ENCODE measurements around the gene SMIM35. TPM values are rescaled to one million over a fixed set of nuclear protein-coding genes. Genes with fewer than 3 reads are reported as not detected.

The SMIM35 gene
- total and polyA plus RNA-seq, 2 donors (not counting 3 experiments of a cell fraction or from before 2014, with no cell fraction given), result not detected

GRCh38 chr11:118079491-118079890, 7.3 kb downstream of the SMIM35 start:
- Histone ChIP-seq H3K27me3 (ENCODE audit: control insufficient read depth in 2 of 2, insufficient read depth in 2 of 2, low read length in 2 of 2) (peaks cover 3 to 4% of the 10 kb centered on the region in 2 experiments), H3K9me3 (replicated peaks; ENCODE audit: control insufficient read depth, insufficient read depth, low read length) (no peaks in the 10 kb centered on the region), H3K36me3 (ENCODE audit: control insufficient read depth in 2 of 2, extremely low read depth in 1 of 2, insufficient read depth in 2 of 2, low read length in 2 of 2) (no peaks in the 10 kb centered on the region), H3K4me1 (ENCODE audit: control insufficient read depth, extremely low read depth, insufficient read depth, low read length) (no peaks in the 10 kb centered on the region), H3K4me3 (replicated peaks in 1 of 3; ENCODE audit: insufficient read depth in 1 of 3, low read depth in 1 of 3, low read length in 3 of 3) (no peak overlapping the region), H3K9ac (replicated peaks; ENCODE audit: extremely low read depth, insufficient read depth, low read length) (no peak overlapping the region), H4K20me1 (replicated peaks; ENCODE audit: control insufficient read depth, extremely low read depth, insufficient read depth, low read length) (no peaks in the 10 kb centered on the region), H3K79me2 (ENCODE audit: control insufficient read depth, insufficient read depth, low read length) (no peaks in the 10 kb centered on the region), H2AFZ (ENCODE audit: low read depth, low read length) (no peak overlapping the region), H3K4me2 (ENCODE audit: insufficient read depth, low read length) (no peak overlapping the region), H3K9me1 (replicated peaks; ENCODE audit: control insufficient read depth, extremely low read depth, insufficient read depth, low read length) (no peaks in the 10 kb centered on the region), H3K27ac (ENCODE audit: insufficient read depth, low read depth, low read length) (no peak overlapping the region)
- BruUV-seq (replicated peaks), result no TSS peak
- FAIRE-seq (no peak), DNase-seq (ENCODE audit: low read depth, low spot score) (no peak)
- CTCF ChIA-PET, result interaction anchor here (0.8 to 1.9 kb wide), 4 partner anchors 11 to 272 kb away, joined by 3 to 8 read pairs (median 4); no protein-coding TSS in a partner anchor
- dilution Hi-C loops (cut with MboI; ENCODE audit: extremely low pct_ligation_motif_present, low sequenced_read_pairs), result no loop called here
- POLR2A ChIA-PET, result no interaction called here
- no peak for TF ChIP-seq POLR2AphosphoS5 (IDR thresholded peaks at IDR 0.05; ENCODE audit: insufficient read depth, low read depth, low read length)
- no peak for TF ChIP-seq FOS (IDR thresholded peaks at IDR 0.05; ENCODE audit: borderline replicate concordance, insufficient read depth, low read length)
- TF ChIP-seq POLR2A (IDR thresholded peaks at IDR 0.05; ENCODE audit: low read depth, low read length), result no peak
- no peak for TF ChIP-seq MAX (IDR thresholded peaks at IDR 0.05; ENCODE audit: insufficient read depth, insufficient read length)
- intact Hi-C loops (cut with micrococcal nuclease), result no loop called here

- intact Hi-C loops (cut with micrococcal nuclease), result no loop called here
- no peak overlapping the region for H2AFZ ChIP-seq (ENCODE audit: low read depth, low read length)
- no peak overlapping the region for H3K27ac ChIP-seq (ENCODE audit: insufficient read depth, low read depth, low read length)
- H3K9me3 ChIP-seq (replicated peaks; ENCODE audit: control insufficient read depth, insufficient read depth, low read length), result no peaks in the 10 kb centered on the region
- CTCF ChIA-PET, result interaction anchor here (0.8 to 1.9 kb wide), 4 partner anchors 11 to 272 kb away, joined by 3 to 8 read pairs (median 4); no protein-coding TSS in a partner anchor
- H3K79me2 ChIP-seq (ENCODE audit: control insufficient read depth, insufficient read depth, low read length), result no peaks in the 10 kb centered on the region
- H3K9ac ChIP-seq (replicated peaks; ENCODE audit: extremely low read depth, insufficient read depth, low read length), result no peak overlapping the region
- dilution Hi-C loops (cut with MboI; ENCODE audit: extremely low pct_ligation_motif_present, low sequenced_read_pairs), result no loop called here
- H3K9me1 ChIP-seq (replicated peaks; ENCODE audit: control insufficient read depth, extremely low read depth, insufficient read depth, low read length), result no peaks in the 10 kb centered on the region
- H3K27me3 ChIP-seq (ENCODE audit: control insufficient read depth in 2 of 2, insufficient read depth in 2 of 2, low read length in 2 of 2), result peaks cover 3 to 4% of the 10 kb centered on the region in 2 experiments
- FAIRE-seq (no peak), DNase-seq (ENCODE audit: low read depth, low spot score) (no peak)
- TF ChIP-seq EZH2 (IDR thresholded peaks at IDR 0.05; ENCODE audit: borderline replicate concordance, low read depth, low read length, severe bottlenecking) (no peak), MYC (IDR thresholded peaks at IDR 0.05; ENCODE audit: low read depth, low read length) (no peak), JUN (IDR thresholded peaks at IDR 0.05; ENCODE audit: borderline replicate concordance, insufficient read depth, insufficient read length, low read depth) (no peak), FOS (IDR thresholded peaks at IDR 0.05; ENCODE audit: borderline replicate concordance, insufficient read depth, low read length) (no peak), POLR2A (IDR thresholded peaks at IDR 0.05; ENCODE audit: low read depth, low read length) (no peak), GATA2 (IDR thresholded peaks at IDR 0.05; ENCODE audit: insufficient read depth, insufficient read length, low read depth, low read length) (no peak), MAX (IDR thresholded peaks at IDR 0.05; ENCODE audit: insufficient read depth, insufficient read length) (no peak), POLR2AphosphoS5 (IDR thresholded peaks at IDR 0.05; ENCODE audit: insufficient read depth, low read depth, low read length) (no peak), CTCF (IDR thresholded peaks at IDR 0.05; ENCODE audit: extremely low read depth in 1 of 2, insufficient read depth in 1 of 2, low read depth in 1 of 2, low read length in 2 of 2) (no peak)
- no peaks in the 10 kb centered on the region for H3K36me3 ChIP-seq (ENCODE audit: control insufficient read depth in 2 of 2, extremely low read depth in 1 of 2, insufficient read depth in 2 of 2, low read length in 2 of 2)
- no TSS peak for BruUV-seq (replicated peaks)
- H3K4me2 ChIP-seq (ENCODE audit: insufficient read depth, low read length), result no peak overlapping the region
- H4K20me1 ChIP-seq (replicated peaks; ENCODE audit: control insufficient read depth, extremely low read depth, insufficient read depth, low read length), result no peaks in the 10 kb centered on the region
- no peaks in the 10 kb centered on the region for H3K4me1 ChIP-seq (ENCODE audit: control insufficient read depth, extremely low read depth, insufficient read depth, low read length)
- no peak overlapping the region for H3K4me3 ChIP-seq (replicated peaks in 1 of 3; ENCODE audit: insufficient read depth in 1 of 3, low read depth in 1 of 3, low read length in 3 of 3)
- POLR2A ChIA-PET, result no interaction called here
These were observed 7.8 kb downstream of the SMIM35 start for GRCh38 chr11:118078911-118079411.

Measured in endothelial cell of umbilical vein (primary cell).